ENCODE data around the gene KIAA1671. TPM values are rescaled to one million over a fixed set of nuclear protein-coding genes. Genes with fewer than 3 reads are reported as not detected.

KIAA1671 gene
- total and polyA plus RNA-seq, 2 donors (not counting 1 experiment from before 2014, with no cell fraction given): 0.01 to 0.02 TPM

DNA sequence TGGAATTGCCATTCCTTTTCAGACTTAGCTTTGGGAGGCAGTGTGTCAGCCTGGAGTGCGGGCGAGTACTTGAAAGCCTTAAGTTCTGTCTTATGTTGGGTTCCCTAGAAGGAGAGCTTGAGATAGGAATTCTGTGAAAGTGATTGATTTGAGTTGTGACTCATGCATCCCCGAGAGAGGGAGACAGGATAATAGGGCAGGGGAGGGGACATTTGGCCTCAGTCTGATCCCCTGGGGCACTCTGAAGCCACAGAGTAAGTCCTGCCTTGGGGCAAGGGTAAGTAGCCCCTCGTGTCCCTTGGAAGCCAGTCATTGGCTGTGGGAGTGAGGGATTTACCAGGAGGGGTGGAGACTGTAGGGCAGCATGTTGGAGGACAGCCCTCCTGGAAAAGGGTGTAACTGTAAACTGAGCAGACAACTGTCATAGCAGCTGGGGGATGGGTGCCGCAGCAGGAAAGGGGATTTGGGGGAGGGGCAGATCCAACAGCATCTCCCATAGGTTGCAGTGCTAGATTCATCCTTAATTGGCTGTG lies 44.0 kb downstream of the KIAA1671 start:
- H3K27ac ChIP-seq (ENCODE audit: low read length in 2 of 2): no peak overlapping the region
- H3K4me3 Mint-ChIP-seq: no peak overlapping the region
- H3K4me1 Mint-ChIP-seq: no peaks in the 10 kb centered on the region
- ChIA-PET CTCF (no interaction called here), POLR2A (no interaction called here)
- no peaks in the 10 kb centered on the region for H3K36me3 ChIP-seq (replicated peaks in 1 of 2; ENCODE audit: control extremely low read depth in 1 of 2, control insufficient read depth in 1 of 2, extremely low read depth in 1 of 2, insufficient read depth in 2 of 2, low read length in 1 of 2)
- no peaks in the 10 kb centered on the region for H3K9me3 ChIP-seq (ENCODE audit: control extremely low read depth in 1 of 3, control insufficient read depth in 2 of 3, insufficient read depth in 1 of 3, low read length in 2 of 3)
- H3K4me3 ChIP-seq (ENCODE audit: control extremely low read depth in 1 of 5, extremely low read depth in 1 of 5, insufficient read depth in 1 of 5, low read depth in 2 of 5, low read length in 4 of 5): no peak overlapping the region
- H2AFZ ChIP-seq (ENCODE audit: insufficient read depth, low read depth, low read length, poor library complexity, severe bottlenecking): no peak overlapping the region
- no peaks in the 10 kb centered on the region for H3K79me2 ChIP-seq (ENCODE audit: control insufficient read depth, insufficient read depth, low read length)
- no peaks in the 10 kb centered on the region for H3K9me3 Mint-ChIP-seq (ENCODE audit: insufficient read depth)
- no peaks in the 10 kb centered on the region for H3K4me1 ChIP-seq (ENCODE audit: control insufficient read depth in 2 of 2, insufficient read depth in 2 of 2, low read length in 2 of 2)
- 73% methylated on average over 5 of the region's 5 CpGs for WGBS (ENCODE audit: insufficient coverage)
- peaks cover 0 to 3% (median 0%) of the 10 kb centered on the region in 4 experiments for H3K27me3 ChIP-seq (replicated peaks in 1 of 4; ENCODE audit: control extremely low read depth in 1 of 4, control insufficient read depth in 3 of 4, insufficient read depth in 4 of 4, low read length in 3 of 4)
- intact Hi-C loops (cut with micrococcal nuclease): no loop called here
- H3K27ac Mint-ChIP-seq: no peak overlapping the region
- H3K27me3 Mint-ChIP-seq: peaks cover 24% of the 10 kb centered on the region
- H3K4me2 ChIP-seq (replicated peaks; ENCODE audit: low read depth, low read length, poor library complexity, severe bottlenecking): no peak overlapping the region
- DNase-seq (no peak), ATAC-seq (ENCODE audit: low read depth) (no peak)
- TF ChIP-seq CTCF (IDR thresholded peaks at IDR 0.05): no peak
- TF ChIP-seq EZH2 (IDR thresholded peaks at IDR 0.05; ENCODE audit: borderline replicate concordance, insufficient read depth, low read depth, low read length, poor library complexity, severe bottlenecking): no peak
- no peak overlapping the region for H3K9ac ChIP-seq (ENCODE audit: low read length)
- no peaks in the 10 kb centered on the region for H4K20me1 ChIP-seq (ENCODE audit: control insufficient read depth, insufficient read depth, low read length, poor library complexity, severe bottlenecking)

- Mint-ChIP-seq H3K27ac (no peak overlapping the region), H3K4me3 (no peak overlapping the region), H3K4me1 (no peaks in the 10 kb centered on the region), H3K27me3 (peaks cover 21% of the 10 kb centered on the region), H3K9me3 (ENCODE audit: insufficient read depth) (no peaks in the 10 kb centered on the region)
- no peak for DNase-seq
- Histone ChIP-seq H3K4me3 (ENCODE audit: control extremely low read depth in 1 of 5, extremely low read depth in 1 of 5, insufficient read depth in 1 of 5, low read depth in 2 of 5, low read length in 4 of 5) (no peak overlapping the region), H3K27me3 (replicated peaks in 1 of 4; ENCODE audit: control extremely low read depth in 1 of 4, control insufficient read depth in 3 of 4, insufficient read depth in 4 of 4, low read length in 3 of 4) (peaks cover 0 to 3% (median 0%) of the 10 kb centered on the region in 4 experiments), H3K36me3 (replicated peaks in 1 of 2; ENCODE audit: control extremely low read depth in 1 of 2, control insufficient read depth in 1 of 2, extremely low read depth in 1 of 2, insufficient read depth in 2 of 2, low read length in 1 of 2) (no peaks in the 10 kb centered on the region), H3K4me1 (ENCODE audit: control insufficient read depth in 2 of 2, insufficient read depth in 2 of 2, low read length in 2 of 2) (no peaks in the 10 kb centered on the region), H3K4me2 (replicated peaks; ENCODE audit: low read depth, low read length, poor library complexity, severe bottlenecking) (no peak overlapping the region), H3K9ac (ENCODE audit: low read length) (no peak overlapping the region), H3K79me2 (ENCODE audit: control insufficient read depth, insufficient read depth, low read length) (no peaks in the 10 kb centered on the region), H3K27ac (ENCODE audit: low read length in 2 of 2) (no peak overlapping the region), H3K9me3 (ENCODE audit: control extremely low read depth in 1 of 3, control insufficient read depth in 2 of 3, insufficient read depth in 1 of 3, low read length in 2 of 3) (no peaks in the 10 kb centered on the region), H2AFZ (ENCODE audit: insufficient read depth, low read depth, low read length, poor library complexity, severe bottlenecking) (no peak overlapping the region), H4K20me1 (ENCODE audit: control insufficient read depth, insufficient read depth, low read length, poor library complexity, severe bottlenecking) (no peaks in the 10 kb centered on the region)
- WGBS (ENCODE audit: insufficient coverage): 88% methylated on average over 5 of the region's 6 CpGs
- no peak for ATAC-seq (ENCODE audit: low read depth)
- intact Hi-C loops (cut with micrococcal nuclease): no loop called here
- no peak for TF ChIP-seq CTCF (IDR thresholded peaks at IDR 0.05)
- TF ChIP-seq EZH2 (IDR thresholded peaks at IDR 0.05; ENCODE audit: borderline replicate concordance, insufficient read depth, low read depth, low read length, poor library complexity, severe bottlenecking): no peak
- ChIA-PET CTCF (no interaction called here), POLR2A (no interaction called here)
Observed at GRCh38 chr22:24997023-24997422, 44.5 kb downstream of the KIAA1671 start.
